T-helper 1 cell treated with Interleukin-12 subunit alpha and Interleukin-12 subunit beta and Interleukin-4 antibody, amounts not matched to agents 30 μg/mL and 1 μg/mL, for 36 hours (primary cell): ENCODE measurements around the gene SDK2.

Experiments
- H3K27ac Mint-ChIP-seq: one replicate; pipeline ENCODE4 v1.8.0; 2021; ENCODE audit warnings: mild to moderate bottlenecking, mixed read lengths
- H3K27me3 Mint-ChIP-seq: one replicate; pipeline ENCODE4 v1.8.0; 2021; ENCODE audit warnings: low read depth, mixed read lengths
- H3K36me3 Mint-ChIP-seq: one replicate; pipeline ENCODE4 v1.8.0; 2021; ENCODE audit warnings: low read depth, mixed read lengths
- H3K4me1 Mint-ChIP-seq: one replicate; pipeline ENCODE4 v1.8.0; 2021; ENCODE audit warnings: low read depth, mixed read lengths
- H3K4me3 Mint-ChIP-seq: one replicate; pipeline ENCODE4 v1.8.0; 2021; ENCODE audit warnings: mild to moderate bottlenecking, moderate library complexity, mixed read lengths
- H3K9me3 Mint-ChIP-seq: one replicate; pipeline ENCODE4 v1.8.0; 2021; ENCODE audit warnings: mixed read lengths

The SDK2 gene

DNA sequence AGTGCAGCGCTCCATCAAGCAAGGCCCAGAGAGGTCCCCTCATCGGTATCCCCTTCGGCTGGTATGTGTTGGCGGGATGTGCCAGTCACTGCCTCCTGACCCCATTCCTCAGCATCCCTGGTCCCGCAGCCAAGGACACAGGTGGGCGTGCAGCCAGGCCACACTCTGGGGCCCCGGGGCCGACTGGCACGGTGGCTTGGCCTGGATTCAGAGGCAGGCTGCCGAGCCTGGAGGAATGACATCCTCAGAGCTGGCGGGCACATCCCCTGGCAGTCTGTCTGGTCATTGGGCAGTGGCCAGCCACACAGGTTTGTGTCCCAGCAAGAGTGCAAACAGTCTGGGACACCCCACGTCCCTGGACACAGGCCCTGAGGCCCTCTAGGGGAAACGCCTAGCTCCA lies 111.1 kb downstream of the SDK2 start:
- H3K36me3 Mint-ChIP-seq: no peaks in the 10 kb centered on the region
- no peaks in the 10 kb centered on the region for H3K9me3 Mint-ChIP-seq
- no peaks in the 10 kb centered on the region for H3K27me3 Mint-ChIP-seq
- no peaks in the 10 kb centered on the region for H3K4me1 Mint-ChIP-seq
- H3K4me3 Mint-ChIP-seq: no peak overlapping the region
- no peak overlapping the region for H3K27ac Mint-ChIP-seq

DNA sequence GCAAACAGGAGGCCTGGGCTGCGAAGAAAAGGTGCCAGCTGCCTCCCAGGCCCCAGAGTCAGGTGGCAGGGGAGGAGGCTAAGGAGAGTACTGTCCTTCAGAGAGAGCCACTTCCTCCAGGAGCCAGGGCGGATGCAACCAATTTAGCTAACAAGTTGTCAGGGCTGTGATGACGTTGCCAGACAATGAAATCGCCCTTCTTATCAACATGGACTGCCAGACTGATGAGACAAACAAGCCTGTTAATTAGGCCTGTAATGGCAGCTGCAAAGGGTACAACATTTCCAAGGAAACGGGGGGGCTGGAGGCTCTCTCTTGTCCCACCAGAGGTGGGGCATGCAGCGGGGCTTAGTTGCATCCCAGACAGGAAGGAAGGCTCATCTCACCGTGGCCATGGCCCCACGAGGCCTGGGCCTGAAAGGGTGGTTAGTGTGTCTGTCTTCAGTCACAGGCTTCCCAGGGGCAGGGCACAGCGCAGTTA lies 111.8 kb downstream of the SDK2 start:
- Mint-ChIP-seq H3K27me3 (no peaks in the 10 kb centered on the region), H3K27ac (no peak overlapping the region), H3K4me1 (no peaks in the 10 kb centered on the region), H3K4me3 (no peak overlapping the region), H3K9me3 (no peaks in the 10 kb centered on the region), H3K36me3 (no peaks in the 10 kb centered on the region)

DNA sequence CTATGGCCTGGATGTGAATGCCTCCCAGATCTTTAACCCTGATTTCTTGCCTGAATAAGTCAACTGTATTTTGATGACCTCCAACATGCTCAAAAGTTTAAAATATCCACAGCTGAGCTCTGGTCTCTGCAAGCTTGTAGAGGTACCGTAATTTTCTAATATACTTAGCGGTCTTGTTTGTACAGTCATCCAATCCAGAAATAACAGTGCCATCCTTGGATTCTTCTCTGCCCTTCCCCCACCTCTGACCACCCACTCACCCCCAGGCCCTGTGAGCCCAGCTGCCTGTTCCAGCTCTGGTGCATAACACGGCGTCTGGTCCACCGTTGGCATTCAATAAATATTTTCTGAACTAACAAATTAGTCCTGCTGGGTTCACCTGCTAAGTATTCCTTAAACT lies 113.1 kb downstream of the SDK2 start:
- no peaks in the 10 kb centered on the region for H3K27me3 Mint-ChIP-seq
- H3K27ac Mint-ChIP-seq: no peak overlapping the region
- no peaks in the 10 kb centered on the region for H3K36me3 Mint-ChIP-seq
- H3K9me3 Mint-ChIP-seq: no peaks in the 10 kb centered on the region
- no peak overlapping the region for H3K4me3 Mint-ChIP-seq
- H3K4me1 Mint-ChIP-seq: no peaks in the 10 kb centered on the region

DNA sequence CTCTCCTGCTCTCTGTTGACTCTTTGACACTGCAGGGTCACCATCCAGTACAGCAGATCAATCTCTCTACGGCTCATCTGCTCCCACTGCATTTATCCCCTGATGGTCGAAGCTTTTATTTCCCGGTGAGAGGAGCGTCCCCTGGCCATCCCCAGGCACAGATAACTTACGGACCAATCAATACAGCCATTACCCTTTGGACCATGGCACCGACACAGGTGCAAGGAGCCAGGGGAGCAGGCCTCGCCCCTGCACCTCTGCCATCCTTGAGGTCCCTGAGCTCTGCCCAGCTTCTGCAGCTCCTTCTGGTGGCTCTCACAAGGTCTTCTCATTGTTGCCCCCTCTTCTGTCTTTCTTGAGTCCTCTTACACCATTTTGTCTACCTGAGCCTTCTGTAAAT lies 115.6 kb downstream of the SDK2 start:
- Mint-ChIP-seq H3K4me1 (no peaks in the 10 kb centered on the region), H3K4me3 (no peak overlapping the region), H3K27ac (no peak overlapping the region)

DNA sequence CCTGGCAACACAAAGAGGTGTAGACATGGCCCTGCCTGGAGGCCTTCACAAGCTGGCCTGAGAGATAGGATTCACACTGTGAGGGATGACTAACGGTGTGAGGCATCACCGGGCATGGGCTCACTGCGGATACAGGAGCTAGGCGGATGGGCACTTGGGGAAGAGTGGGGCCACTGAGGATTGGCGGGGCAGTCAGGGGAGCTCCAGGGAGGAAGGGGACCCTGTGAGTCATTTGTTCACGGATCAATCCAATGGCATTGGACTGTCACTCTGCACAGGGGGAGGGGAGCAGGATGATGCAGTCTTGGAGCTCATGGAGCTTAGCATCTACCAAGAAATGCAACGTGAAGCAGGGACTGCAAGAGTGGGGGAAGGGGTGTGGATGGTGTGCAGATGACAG lies 117.3 kb downstream of the SDK2 start:
- H3K27ac Mint-ChIP-seq: no peak overlapping the region
- H3K4me3 Mint-ChIP-seq: no peak overlapping the region
- no peaks in the 10 kb centered on the region for H3K9me3 Mint-ChIP-seq
- no peaks in the 10 kb centered on the region for H3K36me3 Mint-ChIP-seq
- H3K27me3 Mint-ChIP-seq: no peaks in the 10 kb centered on the region
- H3K4me1 Mint-ChIP-seq: no peaks in the 10 kb centered on the region

More for the DNA sequence above, 115.6 kb downstream of the SDK2 start:
- Mint-ChIP-seq H3K36me3 (no peaks in the 10 kb centered on the region), H3K9me3 (no peaks in the 10 kb centered on the region), H3K27me3 (no peaks in the 10 kb centered on the region)

DNA sequence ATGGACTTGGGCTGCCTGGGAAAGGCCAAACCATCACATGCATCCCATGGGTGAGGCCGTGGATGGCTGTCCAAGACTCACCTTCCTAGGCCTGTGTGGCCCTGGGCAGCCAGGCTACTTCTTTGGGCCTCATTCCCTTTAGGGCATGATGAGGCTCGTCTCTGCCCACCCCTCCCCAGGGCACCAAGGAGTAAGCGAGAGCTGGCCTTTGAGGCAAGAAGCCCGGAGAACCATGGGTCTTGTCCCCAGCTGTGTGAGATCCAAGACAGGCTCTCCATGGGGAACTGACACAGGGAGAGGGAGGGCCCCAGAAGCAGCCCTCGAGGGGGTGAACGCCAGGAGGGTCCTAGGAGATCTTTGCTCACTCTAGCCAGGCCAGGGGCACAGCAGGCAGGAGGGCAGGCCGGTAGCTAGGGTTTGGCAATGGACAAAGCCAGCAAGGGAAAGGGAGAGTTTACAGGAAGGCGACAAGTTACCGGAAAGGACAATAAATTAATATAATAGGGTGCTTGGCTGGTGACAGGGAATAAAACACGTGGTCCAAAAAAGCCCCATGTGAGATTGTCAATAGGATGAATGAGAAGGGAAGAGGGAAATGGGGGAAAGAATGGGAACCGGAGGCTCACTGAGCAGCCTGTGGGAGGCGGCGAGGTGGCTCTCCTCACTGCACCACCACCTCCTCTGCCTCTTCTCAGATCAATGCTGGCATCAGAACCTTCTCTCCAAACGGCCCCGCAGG lies 119.1 kb downstream of the SDK2 start:
- no peak overlapping the region for H3K4me3 Mint-ChIP-seq
- no peaks in the 10 kb centered on the region for H3K27me3 Mint-ChIP-seq
- H3K9me3 Mint-ChIP-seq: no peaks in the 10 kb centered on the region
- no peaks in the 10 kb centered on the region for H3K36me3 Mint-ChIP-seq
- no peaks in the 10 kb centered on the region for H3K4me1 Mint-ChIP-seq
- H3K27ac Mint-ChIP-seq: no peak overlapping the region

DNA sequence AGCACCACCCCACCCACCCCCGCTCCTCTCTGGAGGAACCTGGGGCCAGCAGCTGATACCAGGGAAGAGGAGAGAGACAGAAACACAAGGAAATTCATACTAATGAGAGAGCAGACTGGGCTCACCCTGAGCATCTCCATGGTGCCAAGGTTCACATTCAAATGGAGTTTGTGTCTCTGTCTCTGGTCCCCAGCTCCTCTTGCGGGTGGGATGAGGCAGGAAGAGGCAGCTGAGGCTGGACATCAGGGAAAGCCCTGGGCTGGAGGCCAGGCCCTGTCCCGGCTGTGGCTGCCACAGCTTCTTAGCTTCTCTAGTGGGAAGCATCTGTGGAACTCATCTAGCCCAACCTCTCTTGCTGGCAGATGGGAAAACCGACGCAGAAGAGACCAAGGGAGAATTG lies 121.5 kb downstream of the SDK2 start:
- H3K4me3 Mint-ChIP-seq: no peak overlapping the region
- no peaks in the 10 kb centered on the region for H3K27me3 Mint-ChIP-seq

DNA sequence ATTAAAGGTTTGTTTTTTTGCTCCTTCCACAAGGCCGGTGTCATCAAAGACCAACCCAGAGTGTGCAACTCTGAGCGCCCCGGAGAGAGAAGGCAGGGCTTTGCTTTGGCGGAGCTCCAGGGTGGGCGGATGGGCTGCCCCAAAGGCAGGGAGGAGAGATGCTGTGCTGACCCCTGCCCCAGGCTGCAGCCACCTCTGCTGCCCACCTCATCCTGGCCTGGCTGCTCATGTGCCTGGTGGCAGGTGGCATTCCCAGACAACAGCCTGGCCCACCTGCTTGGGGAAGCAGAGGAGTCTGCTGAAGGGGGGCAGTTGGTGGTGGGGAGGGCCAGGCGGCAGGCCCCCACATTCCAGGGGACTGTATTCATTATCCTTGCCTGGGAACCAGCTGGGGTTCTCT lies 122.1 kb downstream of the SDK2 start:
- no peaks in the 10 kb centered on the region for H3K27me3 Mint-ChIP-seq
- H3K36me3 Mint-ChIP-seq: no peaks in the 10 kb centered on the region
- no peaks in the 10 kb centered on the region for H3K4me1 Mint-ChIP-seq

More for the DNA sequence above, 121.5 kb downstream of the SDK2 start:
- no peaks in the 10 kb centered on the region for H3K4me1 Mint-ChIP-seq
- no peak overlapping the region for H3K27ac Mint-ChIP-seq
- no peaks in the 10 kb centered on the region for H3K9me3 Mint-ChIP-seq
- no peaks in the 10 kb centered on the region for H3K36me3 Mint-ChIP-seq

DNA sequence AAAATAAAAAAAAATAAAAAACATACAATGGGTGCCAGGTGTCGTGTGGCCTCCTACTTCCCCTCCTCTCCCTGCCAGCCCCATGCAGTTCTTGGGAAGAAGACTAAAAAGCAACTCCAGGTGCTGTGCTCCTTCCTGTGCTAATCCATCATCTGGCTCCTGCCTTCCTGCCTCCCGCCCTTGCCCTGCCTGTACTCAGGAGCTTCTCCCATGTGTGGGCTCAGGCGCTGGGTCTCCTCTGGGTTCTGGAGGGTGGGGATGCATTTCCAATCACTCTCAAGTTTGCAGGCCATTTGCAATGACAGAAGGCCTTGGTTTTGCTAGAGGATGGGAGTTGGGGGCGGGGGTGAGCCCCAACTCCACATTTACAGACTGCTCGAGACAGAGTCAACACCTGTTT lies 122.9 kb downstream of the SDK2 start:
- Mint-ChIP-seq H3K4me1 (no peaks in the 10 kb centered on the region), H3K27ac (no peak overlapping the region), H3K9me3 (no peaks in the 10 kb centered on the region), H3K27me3 (no peaks in the 10 kb centered on the region), H3K36me3 (no peaks in the 10 kb centered on the region), H3K4me3 (no peak overlapping the region)

More for the DNA sequence above, 122.1 kb downstream of the SDK2 start:
- H3K9me3 Mint-ChIP-seq: no peaks in the 10 kb centered on the region
- no peak overlapping the region for H3K27ac Mint-ChIP-seq
- H3K4me3 Mint-ChIP-seq: no peak overlapping the region

DNA sequence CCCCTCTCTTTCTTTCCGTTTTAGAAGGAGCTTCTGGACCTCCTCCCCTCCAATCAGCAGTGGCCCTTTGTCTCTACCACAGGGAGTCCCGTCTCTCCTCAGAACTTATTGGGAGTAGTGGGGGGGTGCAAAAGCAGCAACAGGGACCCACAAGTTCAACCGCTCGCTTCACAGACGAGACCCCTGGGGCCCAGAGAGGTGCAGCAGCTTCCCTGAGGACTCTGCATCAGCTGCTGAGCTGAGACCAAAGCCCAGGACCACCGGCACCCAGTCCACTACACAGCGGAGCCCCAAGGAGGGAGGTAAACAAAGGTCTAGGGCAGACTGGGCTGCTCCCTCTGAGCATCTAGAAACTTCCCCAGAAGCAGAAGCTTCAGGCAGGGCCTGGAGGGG lies 123.9 kb downstream of the SDK2 start:
- Mint-ChIP-seq H3K4me3 (no peak overlapping the region), H3K9me3 (no peaks in the 10 kb centered on the region), H3K27me3 (no peaks in the 10 kb centered on the region), H3K36me3 (no peaks in the 10 kb centered on the region), H3K4me1 (no peaks in the 10 kb centered on the region), H3K27ac (no peak overlapping the region)

DNA sequence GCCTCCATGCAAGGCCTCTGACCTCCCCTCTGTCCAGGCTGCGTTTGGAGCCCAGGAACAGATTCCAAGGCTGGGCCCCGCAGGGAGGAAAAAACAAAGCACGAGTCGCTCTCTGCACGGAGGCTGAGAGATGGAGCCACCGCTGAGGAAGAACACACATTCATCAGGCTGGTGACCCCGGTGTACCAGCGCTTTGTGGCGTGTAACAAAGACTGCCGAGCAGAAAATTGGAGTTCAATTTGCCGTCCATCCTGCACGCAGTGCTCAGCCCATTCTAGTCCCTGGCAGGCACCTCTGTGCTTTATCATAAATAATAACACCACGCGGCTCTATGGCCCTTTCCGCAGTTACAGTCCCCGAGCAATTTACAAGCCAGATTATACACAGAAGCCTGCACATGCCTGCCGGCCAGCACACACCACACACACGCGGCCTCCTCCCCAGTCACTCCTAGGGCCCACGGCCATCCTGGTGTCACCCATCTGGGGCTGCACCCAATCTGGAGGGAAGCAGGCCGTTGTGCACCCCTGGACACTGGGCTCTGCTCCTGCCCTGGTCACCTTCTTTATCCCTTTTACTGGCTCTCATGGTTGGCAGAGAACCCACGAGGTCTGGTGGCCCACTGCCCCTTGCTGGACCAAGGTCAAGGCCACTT lies 124.4 kb downstream of the SDK2 start:
- no peaks in the 10 kb centered on the region for H3K27me3 Mint-ChIP-seq
- H3K27ac Mint-ChIP-seq: no peak overlapping the region

DNA sequence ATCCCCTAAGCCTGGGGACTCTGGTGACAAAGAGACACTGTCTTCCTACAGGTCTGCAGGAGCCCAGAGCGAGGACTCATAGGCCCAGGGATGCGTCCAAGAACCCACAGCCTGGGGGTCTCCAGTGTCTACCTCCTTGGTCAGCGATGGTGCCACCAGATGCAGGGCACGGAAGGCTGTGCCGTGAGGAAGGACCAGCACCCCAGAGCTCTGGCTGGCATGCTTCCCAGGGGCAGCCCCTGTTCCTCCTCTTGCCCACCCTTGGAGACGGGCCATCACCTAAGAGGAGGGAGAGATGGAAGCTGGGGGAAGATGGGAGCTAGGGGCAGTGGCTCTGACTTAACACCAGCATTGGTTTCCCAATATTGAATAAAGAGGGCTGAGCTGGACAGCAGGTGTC lies 125.2 kb downstream of the SDK2 start:
- no peak overlapping the region for H3K4me3 Mint-ChIP-seq
- H3K9me3 Mint-ChIP-seq: no peaks in the 10 kb centered on the region
- H3K27ac Mint-ChIP-seq: no peak overlapping the region
- no peaks in the 10 kb centered on the region for H3K4me1 Mint-ChIP-seq
- no peaks in the 10 kb centered on the region for H3K36me3 Mint-ChIP-seq
- no peaks in the 10 kb centered on the region for H3K27me3 Mint-ChIP-seq

More for the DNA sequence above, 124.4 kb downstream of the SDK2 start:
- Mint-ChIP-seq H3K9me3 (no peaks in the 10 kb centered on the region), H3K4me1 (no peaks in the 10 kb centered on the region), H3K4me3 (no peak overlapping the region), H3K36me3 (no peaks in the 10 kb centered on the region)

DNA sequence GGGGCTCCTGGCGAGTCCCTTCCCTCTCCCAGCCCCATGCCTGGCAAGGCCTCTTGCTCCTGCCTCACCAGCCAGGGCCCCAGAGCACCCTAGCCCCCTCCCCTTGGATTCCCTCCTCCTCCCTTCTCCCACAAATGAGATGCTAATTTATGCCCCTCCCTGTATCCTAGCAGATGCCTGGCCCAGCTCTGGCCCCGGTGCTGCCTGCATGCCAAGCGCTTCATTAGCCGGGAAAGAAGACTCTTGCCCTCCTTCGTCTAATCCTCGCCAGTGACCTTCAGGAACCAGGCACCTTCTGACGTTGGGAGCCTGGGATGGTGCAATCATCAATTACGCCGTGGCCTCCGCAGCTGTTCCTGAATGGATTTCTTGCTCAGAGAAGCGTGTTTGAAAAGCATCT lies 127.8 kb downstream of the SDK2 start:
- no peak overlapping the region for H3K4me3 Mint-ChIP-seq

DNA sequence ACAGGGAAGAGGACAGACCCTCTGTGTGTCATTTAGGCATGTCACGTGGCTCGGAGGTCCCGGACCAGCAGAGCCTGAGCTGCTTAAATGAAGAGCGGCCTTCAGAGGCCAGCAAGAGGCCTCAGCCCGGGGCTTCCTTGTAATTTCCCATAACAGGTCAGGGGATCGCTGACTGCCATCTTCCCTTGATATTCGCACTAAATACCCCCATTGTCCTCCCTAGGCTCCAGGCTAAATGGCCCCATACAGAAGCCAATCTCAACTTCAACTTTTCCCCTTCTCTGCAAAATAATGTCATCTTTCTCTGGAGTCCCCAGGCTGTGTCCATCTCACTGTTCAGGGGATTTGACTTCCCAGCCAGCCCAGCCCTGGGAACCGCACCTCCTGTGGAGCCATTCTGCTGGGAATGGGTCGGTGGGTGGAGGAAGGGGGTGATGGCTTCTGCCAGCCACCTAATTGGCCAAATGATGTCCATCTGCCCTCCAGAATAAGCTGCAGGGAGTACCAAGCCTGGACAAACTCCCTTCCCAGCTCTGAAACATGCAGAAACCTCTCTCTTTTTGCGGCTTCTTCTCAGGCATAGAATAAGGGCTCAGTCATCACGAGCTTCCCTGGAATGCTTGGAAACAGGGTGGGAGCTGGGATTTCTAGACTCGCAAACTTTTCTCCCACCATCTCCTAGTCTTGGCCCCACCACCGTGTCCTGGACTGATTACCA lies 129.9 kb downstream of the SDK2 start:
- Mint-ChIP-seq H3K27ac (no peak overlapping the region), H3K27me3 (no peaks in the 10 kb centered on the region), H3K9me3 (no peaks in the 10 kb centered on the region), H3K4me3 (no peak overlapping the region), H3K36me3 (no peaks in the 10 kb centered on the region), H3K4me1 (no peaks in the 10 kb centered on the region)

More for the DNA sequence above, 127.8 kb downstream of the SDK2 start:
- H3K4me1 Mint-ChIP-seq: no peaks in the 10 kb centered on the region
- no peaks in the 10 kb centered on the region for H3K9me3 Mint-ChIP-seq
- H3K27me3 Mint-ChIP-seq: no peaks in the 10 kb centered on the region
- no peaks in the 10 kb centered on the region for H3K36me3 Mint-ChIP-seq
- H3K27ac Mint-ChIP-seq: no peak overlapping the region

DNA sequence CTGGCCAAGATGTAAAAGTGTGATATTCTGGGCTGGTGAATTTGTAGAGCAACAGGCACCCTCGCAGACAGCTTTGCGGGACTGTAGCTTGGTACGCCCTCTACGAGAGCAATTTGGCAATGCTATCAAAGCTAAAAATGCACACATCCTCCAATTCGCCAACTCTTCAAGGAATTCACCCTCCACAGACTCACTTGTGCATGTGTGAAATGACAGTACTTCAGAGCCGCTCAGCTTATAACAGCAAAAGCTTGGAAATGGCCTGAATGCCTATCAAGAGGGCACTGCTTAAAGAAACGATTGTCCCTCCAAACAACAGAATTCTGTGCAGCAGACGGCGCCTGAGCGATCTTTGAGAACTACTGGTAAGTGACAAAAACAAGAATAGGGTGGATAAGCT lies 130.8 kb downstream of the SDK2 start:
- Mint-ChIP-seq H3K9me3 (no peaks in the 10 kb centered on the region), H3K4me1 (no peaks in the 10 kb centered on the region), H3K36me3 (no peaks in the 10 kb centered on the region), H3K27me3 (no peaks in the 10 kb centered on the region), H3K4me3 (no peak overlapping the region), H3K27ac (no peak overlapping the region)
